Measurements from ENCODE around the gene SMIM13.

Gene SMIM13

DNA sequence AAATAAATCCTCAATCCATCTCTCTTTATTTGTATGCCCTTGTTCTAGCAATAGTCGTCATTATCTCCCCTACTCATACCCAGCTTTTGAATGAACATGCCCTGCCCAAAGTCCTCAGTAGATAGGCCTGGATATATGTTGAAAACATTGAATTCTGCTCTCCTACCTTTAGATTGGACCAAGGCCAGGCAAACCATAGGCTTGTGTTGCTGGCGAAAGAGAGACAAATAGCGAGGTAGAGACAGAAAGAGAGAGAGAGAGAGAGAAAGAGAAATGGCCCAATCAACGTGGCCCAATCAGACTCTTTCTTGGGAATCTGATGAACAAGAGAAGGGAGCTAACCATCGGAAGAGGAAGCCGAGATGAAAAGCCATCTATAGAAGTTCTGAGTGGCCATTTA is 93.7 kb downstream of the SMIM13 start:
- H3K4me3 ChIP-seq (ENCODE audit: low read depth, low read length), result no peak overlapping the region
- TF ChIP-seq, protein P1, sequence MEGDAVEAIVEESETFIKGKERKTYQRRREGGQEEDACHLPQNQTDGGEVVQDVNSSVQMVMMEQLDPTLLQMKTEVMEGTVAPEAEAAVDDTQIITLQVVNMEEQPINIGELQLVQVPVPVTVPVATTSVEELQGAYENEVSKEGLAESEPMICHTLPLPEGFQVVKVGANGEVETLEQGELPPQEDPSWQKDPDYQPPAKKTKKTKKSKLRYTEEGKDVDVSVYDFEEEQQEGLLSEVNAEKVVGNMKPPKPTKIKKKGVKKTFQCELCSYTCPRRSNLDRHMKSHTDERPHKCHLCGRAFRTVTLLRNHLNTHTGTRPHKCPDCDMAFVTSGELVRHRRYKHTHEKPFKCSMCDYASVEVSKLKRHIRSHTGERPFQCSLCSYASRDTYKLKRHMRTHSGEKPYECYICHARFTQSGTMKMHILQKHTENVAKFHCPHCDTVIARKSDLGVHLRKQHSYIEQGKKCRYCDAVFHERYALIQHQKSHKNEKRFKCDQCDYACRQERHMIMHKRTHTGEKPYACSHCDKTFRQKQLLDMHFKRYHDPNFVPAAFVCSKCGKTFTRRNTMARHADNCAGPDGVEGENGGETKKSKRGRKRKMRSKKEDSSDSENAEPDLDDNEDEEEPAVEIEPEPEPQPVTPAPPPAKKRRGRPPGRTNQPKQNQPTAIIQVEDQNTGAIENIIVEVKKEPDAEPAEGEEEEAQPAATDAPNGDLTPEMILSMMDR (IDR thresholded peaks at IDR 0.05; ENCODE audit: borderline replicate concordance, insufficient read depth, low read depth, low read length), result no peak

All from GM12875 (cell line).